Measurements from ENCODE around the gene LIFR.

Gene LIFR

GRCh38 chr5:38448568-38449350 lies 107.7 kb downstream of the LIFR start:
- H3K4me3 ChIP-seq (replicated peaks; ENCODE audit: low read depth, low read length) = no peak overlapping the region
- TF ChIP-seq, protein P1, sequence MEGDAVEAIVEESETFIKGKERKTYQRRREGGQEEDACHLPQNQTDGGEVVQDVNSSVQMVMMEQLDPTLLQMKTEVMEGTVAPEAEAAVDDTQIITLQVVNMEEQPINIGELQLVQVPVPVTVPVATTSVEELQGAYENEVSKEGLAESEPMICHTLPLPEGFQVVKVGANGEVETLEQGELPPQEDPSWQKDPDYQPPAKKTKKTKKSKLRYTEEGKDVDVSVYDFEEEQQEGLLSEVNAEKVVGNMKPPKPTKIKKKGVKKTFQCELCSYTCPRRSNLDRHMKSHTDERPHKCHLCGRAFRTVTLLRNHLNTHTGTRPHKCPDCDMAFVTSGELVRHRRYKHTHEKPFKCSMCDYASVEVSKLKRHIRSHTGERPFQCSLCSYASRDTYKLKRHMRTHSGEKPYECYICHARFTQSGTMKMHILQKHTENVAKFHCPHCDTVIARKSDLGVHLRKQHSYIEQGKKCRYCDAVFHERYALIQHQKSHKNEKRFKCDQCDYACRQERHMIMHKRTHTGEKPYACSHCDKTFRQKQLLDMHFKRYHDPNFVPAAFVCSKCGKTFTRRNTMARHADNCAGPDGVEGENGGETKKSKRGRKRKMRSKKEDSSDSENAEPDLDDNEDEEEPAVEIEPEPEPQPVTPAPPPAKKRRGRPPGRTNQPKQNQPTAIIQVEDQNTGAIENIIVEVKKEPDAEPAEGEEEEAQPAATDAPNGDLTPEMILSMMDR (IDR thresholded peaks at IDR 0.05; ENCODE audit: low read depth, low read length, missing control alignments) = no peak

GRCh38 chr5:38447786-38448185 lies 108.7 kb downstream of the LIFR start:
- no peak overlapping the region for H3K4me3 ChIP-seq (replicated peaks; ENCODE audit: low read depth, low read length)
- peak; percentile 67 for DNase-seq (ENCODE audit: extremely low read depth, low read depth)
- TF ChIP-seq, protein P1 (IDR thresholded peaks at IDR 0.05; ENCODE audit: low read depth, low read length, missing control alignments) = no peak

More at GRCh38 chr5:38448568-38449350, 107.7 kb downstream of the LIFR start:
- DNase-seq (ENCODE audit: extremely low read depth, low read depth) = no peak

DNA sequence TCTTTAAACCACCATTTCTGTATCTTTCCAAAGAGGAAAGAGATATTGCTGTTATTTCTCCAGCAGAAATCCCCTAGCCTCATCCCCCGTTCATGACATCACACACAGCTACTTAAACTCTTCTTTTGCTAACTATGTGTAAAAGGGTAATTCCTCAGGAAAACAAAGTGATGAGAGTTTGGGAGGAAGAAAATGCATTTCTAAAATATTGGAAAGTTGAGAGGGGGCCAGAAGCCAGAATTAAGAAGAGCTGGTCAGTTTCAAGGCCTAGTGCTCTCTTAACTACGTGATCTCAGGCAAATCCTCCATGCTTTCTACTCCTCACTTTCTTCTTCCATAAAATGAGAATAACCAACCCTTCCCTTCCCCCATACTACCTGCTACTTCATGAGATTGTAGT lies 109.4 kb downstream of the LIFR start:
- TF ChIP-seq, protein P1 (IDR thresholded peaks at IDR 0.05; ENCODE audit: low read depth, low read length, missing control alignments) = no peak
- no peak overlapping the region for H3K4me3 ChIP-seq (replicated peaks; ENCODE audit: low read depth, low read length)
- no peak for DNase-seq (ENCODE audit: extremely low read depth, low read depth)

- peak overlapping the region; percentile 26; the same call in 1 of the 2 replicates for H3K4me3 ChIP-seq (replicated peaks; ENCODE audit: low read depth, low read length)
- TF ChIP-seq, protein P1 (IDR thresholded peaks at IDR 0.05; ENCODE audit: low read depth, low read length, missing control alignments) = no peak
- DNase-seq (ENCODE audit: extremely low read depth, low read depth) = no peak
Measured at GRCh38 chr5:38446029-38446522, 110.4 kb downstream of the LIFR start.

DNA sequence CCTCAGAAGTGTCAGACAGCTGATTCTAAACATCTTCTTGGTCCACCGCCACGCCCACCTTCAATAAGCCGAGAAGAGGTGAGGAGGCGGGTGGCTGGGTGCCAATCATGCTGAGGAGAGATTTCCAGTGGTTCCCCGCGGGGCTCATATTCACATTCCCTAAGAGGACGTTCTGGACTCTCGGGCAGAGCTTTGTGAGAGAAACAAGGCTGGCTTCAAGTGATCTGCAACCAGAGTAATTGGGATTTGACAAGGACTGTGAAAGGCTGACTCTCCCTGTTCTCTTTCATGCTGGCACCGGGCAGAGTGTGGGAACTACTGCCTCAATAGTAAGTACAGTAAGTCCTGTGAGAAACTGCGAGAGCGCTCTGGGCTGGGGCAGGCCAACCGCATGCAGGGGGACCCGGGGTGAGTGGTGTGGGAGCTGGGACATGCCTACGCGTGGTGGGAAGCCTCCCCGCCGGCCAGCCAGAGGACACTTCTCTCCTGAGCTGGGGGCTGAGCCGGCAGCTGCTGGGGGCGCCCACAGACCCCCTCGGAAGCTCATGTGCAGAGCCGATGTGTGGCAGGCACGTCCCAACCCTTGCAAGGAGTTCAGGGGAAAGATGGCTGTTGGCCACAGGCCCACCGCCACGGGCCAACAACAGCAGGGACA lies 110.9 kb downstream of the LIFR start:
- TF ChIP-seq, protein P1 (IDR thresholded peaks at IDR 0.05; ENCODE audit: low read depth, low read length, missing control alignments) = no peak
- H3K4me3 ChIP-seq (replicated peaks; ENCODE audit: low read depth, low read length) = peak overlapping the region; percentile 26; the same call in 1 of the 2 replicates
- no peak for DNase-seq (ENCODE audit: extremely low read depth, low read depth)

DNA sequence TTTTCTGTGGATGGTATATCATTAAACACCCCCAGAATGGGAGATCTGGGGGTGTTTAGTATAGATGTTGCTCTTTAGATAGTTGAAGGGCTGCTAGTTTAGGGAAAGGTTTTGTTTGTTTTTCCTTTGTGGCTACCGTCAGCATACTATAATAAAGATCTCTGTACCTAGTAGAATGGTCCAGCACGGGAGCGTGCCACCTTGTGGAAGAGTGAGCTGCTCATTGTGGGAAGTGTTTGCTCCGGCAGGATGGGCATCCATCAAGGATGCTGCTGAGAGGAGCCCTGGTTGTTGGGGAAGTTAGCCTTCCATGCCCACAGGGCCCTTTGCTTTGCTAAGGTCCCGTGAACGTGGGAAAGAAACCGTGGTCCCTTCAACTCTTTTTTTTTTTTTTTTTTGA lies 113.1 kb downstream of the LIFR start:
- DNase-seq (ENCODE audit: extremely low read depth, low read depth) = no peak
- TF ChIP-seq, protein P1 (IDR thresholded peaks at IDR 0.05; ENCODE audit: low read depth, low read length, missing control alignments) = no peak

More for the DNA sequence above, 113.1 kb downstream of the LIFR start:
- no peak overlapping the region for H3K4me3 ChIP-seq (replicated peaks; ENCODE audit: low read depth, low read length)
